ENCODE data around the gene MYH10.

MYH10 gene

DNA sequence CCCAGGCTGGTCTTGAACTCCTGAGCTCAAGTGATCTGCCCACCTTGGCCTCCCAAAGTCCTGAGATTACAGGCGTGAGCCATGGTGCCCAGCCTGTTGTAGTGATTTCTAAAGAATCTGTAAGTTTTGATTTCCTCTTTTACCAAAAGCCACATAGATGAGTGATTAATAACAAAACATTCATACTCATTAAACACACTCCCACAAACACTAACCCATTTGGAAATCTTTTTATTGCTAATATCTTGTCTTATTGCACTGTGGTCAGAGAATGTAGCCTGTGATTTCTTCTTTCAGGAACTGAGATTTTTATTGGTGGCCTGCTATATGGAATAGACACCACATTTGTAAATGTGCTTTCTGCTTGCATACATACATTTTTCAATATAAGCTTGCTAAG lies 31.6 kb downstream of the MYH10 start:
- Histone ChIP-seq H3K4me1 (ENCODE audit: control insufficient read depth, low read length) (no peaks in the 10 kb centered on the region), H3K27me3 (ENCODE audit: control insufficient read depth, low read length) (no peaks in the 10 kb centered on the region), H3K9me2 (replicated peaks; ENCODE audit: control insufficient read depth, low read length) (no peaks in the 10 kb centered on the region), H3K79me2 (ENCODE audit: control insufficient read depth, low read length) (no peaks in the 10 kb centered on the region), H3K9me3 (ENCODE audit: control insufficient read depth, insufficient read depth, low read length) (no peaks in the 10 kb centered on the region), H3K36me3 (ENCODE audit: control insufficient read depth, low read length) (no peaks in the 10 kb centered on the region), H3K4me3 (ENCODE audit: low read length) (no peak overlapping the region), H3F3A (ENCODE audit: control insufficient read depth, insufficient read depth) (no peaks in the 10 kb centered on the region), H4K20me1 (ENCODE audit: control insufficient read depth, insufficient read depth, low read depth, low read length) (0 out of 2 replicates have a peak, but pooled peaks cover 3% of the 10 kb centered on the region), H3K4me2 (ENCODE audit: low read length) (no peak overlapping the region), H3K27ac (ENCODE audit: low read depth, low read length) (no peak overlapping the region)
- no peak for TF ChIP-seq EZH2phosphoT487 (IDR thresholded peaks at IDR 0.05; ENCODE audit: borderline replicate concordance, low read length)
- TF ChIP-seq, protein P1, sequence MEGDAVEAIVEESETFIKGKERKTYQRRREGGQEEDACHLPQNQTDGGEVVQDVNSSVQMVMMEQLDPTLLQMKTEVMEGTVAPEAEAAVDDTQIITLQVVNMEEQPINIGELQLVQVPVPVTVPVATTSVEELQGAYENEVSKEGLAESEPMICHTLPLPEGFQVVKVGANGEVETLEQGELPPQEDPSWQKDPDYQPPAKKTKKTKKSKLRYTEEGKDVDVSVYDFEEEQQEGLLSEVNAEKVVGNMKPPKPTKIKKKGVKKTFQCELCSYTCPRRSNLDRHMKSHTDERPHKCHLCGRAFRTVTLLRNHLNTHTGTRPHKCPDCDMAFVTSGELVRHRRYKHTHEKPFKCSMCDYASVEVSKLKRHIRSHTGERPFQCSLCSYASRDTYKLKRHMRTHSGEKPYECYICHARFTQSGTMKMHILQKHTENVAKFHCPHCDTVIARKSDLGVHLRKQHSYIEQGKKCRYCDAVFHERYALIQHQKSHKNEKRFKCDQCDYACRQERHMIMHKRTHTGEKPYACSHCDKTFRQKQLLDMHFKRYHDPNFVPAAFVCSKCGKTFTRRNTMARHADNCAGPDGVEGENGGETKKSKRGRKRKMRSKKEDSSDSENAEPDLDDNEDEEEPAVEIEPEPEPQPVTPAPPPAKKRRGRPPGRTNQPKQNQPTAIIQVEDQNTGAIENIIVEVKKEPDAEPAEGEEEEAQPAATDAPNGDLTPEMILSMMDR (IDR thresholded peaks at IDR 0.05; ENCODE audit: low read depth, low read length, poor library complexity, severe bottlenecking) = no peak

DNA sequence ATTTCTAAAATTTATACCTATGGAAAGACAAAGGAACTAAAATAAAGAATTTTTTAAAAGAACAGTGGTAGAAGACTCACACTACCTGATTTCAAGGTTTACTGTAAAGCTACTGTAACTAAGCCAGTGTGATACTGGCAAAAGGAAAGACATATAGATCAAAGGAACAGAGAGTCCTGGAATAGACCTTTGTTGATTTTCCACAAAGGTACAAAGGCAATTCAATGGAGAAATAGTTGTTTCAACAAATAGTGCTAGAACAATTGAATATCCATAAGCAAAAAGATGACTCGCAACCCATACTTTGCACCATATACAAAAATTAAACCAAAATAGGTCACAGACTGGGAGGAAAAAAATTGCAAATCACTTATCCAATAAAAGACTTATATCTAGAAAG lies 36.7 kb downstream of the MYH10 start:
- Histone ChIP-seq H4K20me1 (ENCODE audit: control insufficient read depth, insufficient read depth, low read depth, low read length) (no peaks in the 10 kb centered on the region), H3K9me2 (replicated peaks; ENCODE audit: control insufficient read depth, low read length) (no peaks in the 10 kb centered on the region), H3K27me3 (ENCODE audit: control insufficient read depth, low read length) (no peaks in the 10 kb centered on the region), H3K27ac (ENCODE audit: low read depth, low read length) (no peak overlapping the region), H3K4me1 (ENCODE audit: control insufficient read depth, low read length) (no peaks in the 10 kb centered on the region), H3K79me2 (ENCODE audit: control insufficient read depth, low read length) (no peaks in the 10 kb centered on the region), H3K4me2 (ENCODE audit: low read length) (no peak overlapping the region), H3K36me3 (ENCODE audit: control insufficient read depth, low read length) (no peaks in the 10 kb centered on the region), H3K9me3 (ENCODE audit: control insufficient read depth, insufficient read depth, low read length) (no peaks in the 10 kb centered on the region), H3F3A (ENCODE audit: control insufficient read depth, insufficient read depth) (no peaks in the 10 kb centered on the region), H3K4me3 (ENCODE audit: low read length) (no peak overlapping the region)
- TF ChIP-seq EZH2phosphoT487 (IDR thresholded peaks at IDR 0.05; ENCODE audit: borderline replicate concordance, low read length) = no peak
- TF ChIP-seq, protein P1 (IDR thresholded peaks at IDR 0.05; ENCODE audit: low read depth, low read length, poor library complexity, severe bottlenecking) = no peak

DNA sequence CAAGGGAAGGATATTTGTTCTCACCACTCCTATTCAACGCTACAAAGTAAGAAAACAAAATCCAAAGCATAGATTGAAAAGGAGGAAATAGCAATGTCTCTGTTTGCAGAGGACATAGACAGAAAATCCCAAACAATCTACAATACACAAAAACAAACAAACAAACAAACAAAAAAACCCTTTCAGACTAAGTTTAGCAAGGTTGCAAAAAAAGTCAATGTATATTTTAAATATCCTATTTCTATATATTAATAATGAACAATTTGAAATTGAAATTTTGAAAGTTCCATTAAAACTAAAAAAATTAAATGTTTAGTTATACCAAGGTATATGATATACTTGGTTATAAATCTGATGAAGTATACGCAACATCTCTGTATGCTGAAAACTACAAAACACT lies 37.2 kb downstream of the MYH10 start:
- Histone ChIP-seq H3F3A (ENCODE audit: control insufficient read depth, insufficient read depth) (no peaks in the 10 kb centered on the region), H3K36me3 (ENCODE audit: control insufficient read depth, low read length) (no peaks in the 10 kb centered on the region), H3K27ac (ENCODE audit: low read depth, low read length) (no peak overlapping the region), H3K27me3 (ENCODE audit: control insufficient read depth, low read length) (no peaks in the 10 kb centered on the region), H3K4me3 (ENCODE audit: low read length) (no peak overlapping the region), H4K20me1 (ENCODE audit: control insufficient read depth, insufficient read depth, low read depth, low read length) (no peaks in the 10 kb centered on the region), H3K9me3 (ENCODE audit: control insufficient read depth, insufficient read depth, low read length) (no peaks in the 10 kb centered on the region), H3K9me2 (replicated peaks; ENCODE audit: control insufficient read depth, low read length) (no peaks in the 10 kb centered on the region), H3K4me2 (ENCODE audit: low read length) (no peak overlapping the region), H3K79me2 (ENCODE audit: control insufficient read depth, low read length) (no peaks in the 10 kb centered on the region), H3K4me1 (ENCODE audit: control insufficient read depth, low read length) (no peaks in the 10 kb centered on the region)
- no peak for TF ChIP-seq EZH2phosphoT487 (IDR thresholded peaks at IDR 0.05; ENCODE audit: borderline replicate concordance, low read length)
- TF ChIP-seq, protein P1 (IDR thresholded peaks at IDR 0.05; ENCODE audit: low read depth, low read length, poor library complexity, severe bottlenecking) = no peak
